ENCODE data around the gene GOLGA3.
"Not testable (repeated sequence)": the region's sequence is repeated elsewhere in the genome, so short reads cannot be mapped to it uniquely, and the experiment has no call there.

GOLGA3 gene

DNA sequence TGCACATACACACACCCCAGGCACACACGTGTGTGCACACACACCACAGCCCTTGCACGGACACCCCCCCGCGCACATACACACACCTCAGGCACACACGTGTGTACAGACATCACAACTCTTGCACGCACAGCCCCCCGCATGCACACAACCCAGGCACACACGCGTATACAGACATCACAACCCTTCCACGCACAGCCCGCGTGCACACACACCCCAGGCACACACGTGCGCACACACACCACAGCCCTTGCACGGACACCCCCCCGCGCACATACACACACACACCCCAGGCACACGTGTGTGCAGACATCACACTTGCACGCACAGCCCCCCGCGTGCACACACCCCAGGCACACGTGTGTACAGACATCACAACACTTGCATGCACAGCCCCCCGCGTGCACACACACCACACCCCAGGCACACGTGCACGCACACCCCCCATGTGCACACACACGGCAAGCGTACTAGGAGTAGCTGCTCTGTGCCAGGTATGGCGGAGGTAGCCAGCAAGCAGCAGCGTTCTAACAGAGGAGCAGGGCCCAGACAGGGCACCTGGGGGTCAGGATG, 48.8 kb downstream of the GOLGA3 start:
- no peak overlapping the region for H3K27ac ChIP-seq (ENCODE audit: poor library complexity, severe bottlenecking)

DNA sequence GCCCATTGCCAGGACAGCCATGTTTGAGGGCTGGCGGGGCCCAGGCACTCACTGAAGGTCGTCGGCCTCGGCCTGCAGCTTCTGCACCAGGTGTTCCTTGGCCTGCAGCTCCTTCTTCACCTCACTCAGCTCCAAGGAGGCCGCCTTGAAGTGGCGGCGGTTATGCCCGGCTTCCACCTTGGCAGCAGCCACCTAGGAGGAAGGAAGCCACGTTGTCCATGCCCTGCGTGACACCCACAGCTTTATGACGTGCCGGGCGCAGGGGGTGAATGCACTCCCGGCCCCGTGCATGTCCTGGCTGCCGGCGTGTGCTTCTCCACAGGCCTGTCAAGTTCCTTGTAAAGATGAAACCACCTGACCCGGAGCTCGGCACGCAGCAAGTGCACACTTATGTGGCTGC, 51.1 kb downstream of the GOLGA3 start:
- H3K4me3 ChIP-seq (ENCODE audit: severe bottlenecking) = no peak overlapping the region
- H3K36me3 ChIP-seq (ENCODE audit: low read depth) = peaks cover 78% of the 10 kb centered on the region
- TF ChIP-seq, protein P1, sequence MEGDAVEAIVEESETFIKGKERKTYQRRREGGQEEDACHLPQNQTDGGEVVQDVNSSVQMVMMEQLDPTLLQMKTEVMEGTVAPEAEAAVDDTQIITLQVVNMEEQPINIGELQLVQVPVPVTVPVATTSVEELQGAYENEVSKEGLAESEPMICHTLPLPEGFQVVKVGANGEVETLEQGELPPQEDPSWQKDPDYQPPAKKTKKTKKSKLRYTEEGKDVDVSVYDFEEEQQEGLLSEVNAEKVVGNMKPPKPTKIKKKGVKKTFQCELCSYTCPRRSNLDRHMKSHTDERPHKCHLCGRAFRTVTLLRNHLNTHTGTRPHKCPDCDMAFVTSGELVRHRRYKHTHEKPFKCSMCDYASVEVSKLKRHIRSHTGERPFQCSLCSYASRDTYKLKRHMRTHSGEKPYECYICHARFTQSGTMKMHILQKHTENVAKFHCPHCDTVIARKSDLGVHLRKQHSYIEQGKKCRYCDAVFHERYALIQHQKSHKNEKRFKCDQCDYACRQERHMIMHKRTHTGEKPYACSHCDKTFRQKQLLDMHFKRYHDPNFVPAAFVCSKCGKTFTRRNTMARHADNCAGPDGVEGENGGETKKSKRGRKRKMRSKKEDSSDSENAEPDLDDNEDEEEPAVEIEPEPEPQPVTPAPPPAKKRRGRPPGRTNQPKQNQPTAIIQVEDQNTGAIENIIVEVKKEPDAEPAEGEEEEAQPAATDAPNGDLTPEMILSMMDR (IDR thresholded peaks at IDR 0.05; ENCODE audit: poor library complexity, severe bottlenecking) = no peak
- H3K27me3 ChIP-seq (ENCODE audit: insufficient read depth, poor library complexity, severe bottlenecking) = no peaks in the 10 kb centered on the region
- H3K27ac ChIP-seq (ENCODE audit: poor library complexity, severe bottlenecking) = no peak overlapping the region
- H3K9me3 ChIP-seq (ENCODE audit: severe bottlenecking) = no peaks in the 10 kb centered on the region
- no peaks in the 10 kb centered on the region for H3K4me1 ChIP-seq (ENCODE audit: insufficient read depth, poor library complexity, severe bottlenecking)
- ATAC-seq (ENCODE audit: low read depth) = no peak
- DNase-seq (ENCODE audit: low spot score) = no peak

More for the DNA sequence above, 48.8 kb downstream of the GOLGA3 start:
- H3K36me3 ChIP-seq (ENCODE audit: low read depth) = peaks cover 74% of the 10 kb centered on the region
- ATAC-seq (ENCODE audit: low read depth) = no peak
- no peaks in the 10 kb centered on the region for H3K9me3 ChIP-seq (ENCODE audit: severe bottlenecking)
- H3K4me3 ChIP-seq (ENCODE audit: severe bottlenecking) = no peak overlapping the region
- no peak for DNase-seq (ENCODE audit: low spot score)
- H3K4me1 ChIP-seq (ENCODE audit: insufficient read depth, poor library complexity, severe bottlenecking) = no peaks in the 10 kb centered on the region
- H3K27me3 ChIP-seq (ENCODE audit: insufficient read depth, poor library complexity, severe bottlenecking) = no peaks in the 10 kb centered on the region
- TF ChIP-seq, protein P1 (IDR thresholded peaks at IDR 0.05; ENCODE audit: poor library complexity, severe bottlenecking) = no peak

DNA sequence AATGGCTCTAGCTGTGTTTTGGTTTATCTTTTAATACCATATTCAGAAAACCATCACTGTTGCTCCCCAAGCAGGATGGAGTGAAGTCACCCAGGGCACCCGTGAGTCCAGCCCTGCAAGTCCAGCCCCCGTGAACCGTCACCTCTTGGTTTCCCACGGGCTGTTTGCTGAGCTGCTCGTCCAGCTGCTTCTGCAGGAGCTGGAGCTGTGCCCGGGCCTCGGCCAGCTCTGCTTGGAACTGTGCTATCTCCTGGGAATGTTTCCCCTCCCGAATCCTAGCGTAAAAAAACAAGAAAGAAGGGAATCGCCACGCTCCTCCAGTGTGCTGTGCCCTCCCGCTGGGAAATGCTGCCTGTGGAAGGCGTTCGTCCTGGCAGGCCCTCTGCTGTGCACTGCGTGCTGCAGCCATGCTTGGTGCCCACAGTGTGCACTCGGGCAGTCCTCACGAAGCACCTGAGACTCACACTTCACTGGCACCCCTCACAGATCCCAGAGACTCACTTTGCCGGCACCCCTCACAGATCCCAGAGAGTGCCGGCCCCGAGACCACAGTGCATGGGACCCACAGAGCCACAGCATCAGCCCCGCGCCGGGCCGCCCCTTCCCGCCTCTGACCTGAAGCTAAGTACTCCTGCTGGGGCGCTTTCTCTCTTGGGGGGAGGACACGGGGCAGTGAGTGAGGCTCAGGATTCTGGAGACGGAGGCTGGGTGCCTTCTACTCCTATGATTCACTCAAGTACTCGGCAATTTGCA, 51.7 kb downstream of the GOLGA3 start:
- Histone ChIP-seq H3K4me3 (ENCODE audit: severe bottlenecking) (no peak overlapping the region), H3K4me1 (ENCODE audit: insufficient read depth, poor library complexity, severe bottlenecking) (no peaks in the 10 kb centered on the region), H3K27ac (ENCODE audit: poor library complexity, severe bottlenecking) (no peak overlapping the region), H3K9me3 (ENCODE audit: severe bottlenecking) (no peaks in the 10 kb centered on the region), H3K27me3 (ENCODE audit: insufficient read depth, poor library complexity, severe bottlenecking) (no peaks in the 10 kb centered on the region), H3K36me3 (ENCODE audit: low read depth) (peaks cover 77% of the 10 kb centered on the region)
- no peak for DNase-seq (ENCODE audit: low spot score)
- TF ChIP-seq, protein P1 (IDR thresholded peaks at IDR 0.05; ENCODE audit: poor library complexity, severe bottlenecking) = no peak
- ATAC-seq (ENCODE audit: low read depth) = no peak

DNA sequence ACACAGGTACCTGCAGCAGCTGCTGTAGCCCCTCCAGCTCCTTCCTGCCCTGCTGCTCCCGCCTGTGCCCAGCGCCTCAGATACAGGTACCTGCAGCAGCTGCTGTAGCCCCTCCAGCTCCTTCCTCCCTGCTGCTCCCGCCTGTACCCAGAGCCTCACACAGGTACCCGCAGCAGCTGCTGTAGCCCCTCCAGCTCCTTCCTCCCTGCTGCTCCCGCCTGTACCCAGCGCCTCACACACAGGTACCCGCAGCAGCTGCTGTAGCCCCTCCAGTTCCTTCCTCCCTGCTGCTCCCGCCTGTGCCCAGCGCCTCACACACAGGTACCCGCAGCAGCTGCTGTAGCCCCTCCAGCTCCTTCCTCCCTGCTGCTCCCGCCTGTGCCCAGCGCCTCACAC, 52.4 kb downstream of the GOLGA3 start:
- ATAC-seq (ENCODE audit: low read depth); H3K4me1 ChIP-seq (ENCODE audit: insufficient read depth, poor library complexity, severe bottlenecking); DNase-seq (ENCODE audit: low spot score); H3K9me3 ChIP-seq (ENCODE audit: severe bottlenecking); H3K4me3 ChIP-seq (ENCODE audit: severe bottlenecking); H3K27ac ChIP-seq (ENCODE audit: poor library complexity, severe bottlenecking); H3K27me3 ChIP-seq (ENCODE audit: insufficient read depth, poor library complexity, severe bottlenecking): not testable (repeated sequence)
- H3K36me3 ChIP-seq (ENCODE audit: low read depth) = peaks cover 77% of the 10 kb centered on the region

DNA sequence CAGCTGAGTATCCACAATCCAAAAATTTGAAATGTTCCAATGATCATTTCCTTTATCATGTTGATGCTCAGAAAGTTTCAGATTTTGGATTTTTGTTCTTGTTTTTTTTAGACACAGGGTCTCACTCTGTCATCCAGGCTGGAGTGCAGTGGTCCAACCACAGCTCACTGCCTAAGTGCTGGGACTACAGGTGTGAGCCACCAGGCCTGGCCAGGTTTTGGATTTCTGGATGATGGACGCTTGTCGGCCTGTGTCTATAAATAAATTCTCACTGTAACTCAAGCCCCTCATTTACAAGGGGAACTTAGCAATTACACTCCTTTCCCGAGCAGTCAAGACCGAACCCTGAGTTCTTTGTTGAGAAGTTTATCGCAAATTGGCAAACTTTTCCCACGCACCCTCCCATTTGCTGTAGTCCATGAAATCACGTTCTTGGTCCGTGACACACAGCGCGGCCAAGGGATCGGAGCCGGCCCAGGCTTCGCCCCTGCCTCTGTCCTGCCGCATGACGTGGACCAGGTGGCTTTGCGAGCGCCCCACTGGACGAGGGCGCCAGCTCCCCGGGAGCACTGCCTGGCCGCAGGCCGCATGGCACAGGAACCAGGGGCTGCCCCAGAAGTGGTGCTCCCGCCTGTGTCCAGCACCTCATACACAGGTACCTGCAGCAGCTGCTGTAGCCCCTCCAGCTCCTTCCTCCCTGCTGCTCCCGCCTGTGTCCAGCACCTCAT, 53.0 kb downstream of the GOLGA3 start:
- Histone ChIP-seq H3K27me3 (ENCODE audit: insufficient read depth, poor library complexity, severe bottlenecking) (no peaks in the 10 kb centered on the region), H3K4me1 (ENCODE audit: insufficient read depth, poor library complexity, severe bottlenecking) (no peaks in the 10 kb centered on the region), H3K27ac (ENCODE audit: poor library complexity, severe bottlenecking) (no peak overlapping the region), H3K4me3 (ENCODE audit: severe bottlenecking) (no peak overlapping the region), H3K9me3 (ENCODE audit: severe bottlenecking) (no peaks in the 10 kb centered on the region), H3K36me3 (ENCODE audit: low read depth) (peaks cover 79% of the 10 kb centered on the region)
- DNase-seq (ENCODE audit: low spot score) (no peak), ATAC-seq (ENCODE audit: low read depth) (no peak)
- TF ChIP-seq, protein P1 (IDR thresholded peaks at IDR 0.05; ENCODE audit: poor library complexity, severe bottlenecking) = no peak

Measured in RWPE2 (cell line).